ENCODE data around the gene TTLL9.

TTLL9 gene

DNA sequence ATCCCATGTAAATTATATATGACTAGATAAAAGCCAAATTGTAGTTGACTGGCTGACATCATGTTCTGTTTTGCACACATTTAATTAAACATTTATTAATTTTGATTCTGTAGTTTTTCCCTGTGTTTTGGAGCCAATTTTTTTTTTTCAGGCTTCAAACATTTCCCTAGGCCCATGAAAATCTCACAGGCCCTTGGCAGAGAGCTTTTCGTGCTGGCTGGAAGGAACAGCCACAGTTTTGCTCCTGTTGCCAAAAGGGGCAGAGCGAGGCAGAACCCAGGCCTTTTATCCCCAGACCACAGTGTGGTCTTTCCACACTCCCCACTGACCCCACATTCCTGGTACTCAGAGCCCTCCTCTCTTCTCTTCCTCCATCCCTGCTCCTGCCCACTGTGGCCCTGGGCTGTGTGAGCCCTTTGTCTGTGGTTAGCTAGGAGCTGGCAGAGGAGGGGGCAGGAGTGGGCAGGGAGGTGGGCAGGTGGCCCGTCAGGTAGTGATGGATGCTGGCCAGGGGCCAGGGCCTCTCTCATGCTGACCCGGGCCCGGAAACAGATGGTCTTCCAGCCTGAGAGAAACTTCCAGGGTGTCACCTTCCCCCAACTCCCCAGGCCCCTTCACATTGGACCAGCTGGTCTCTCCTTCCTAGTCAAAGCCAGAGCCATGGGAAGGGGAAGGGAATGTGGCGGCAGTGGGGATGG, 120.4 kb downstream of the TTLL9 start:
- Histone ChIP-seq H3K36me3 (peaks cover 8% of the 10 kb centered on the region), H3K4me3 (ENCODE audit: low read depth, low read length) (no peak overlapping the region), H3K27ac (peak overlapping the region; percentile 51), H3K27me3 (ENCODE audit: insufficient read depth, low read depth, severe bottlenecking) (no peaks in the 10 kb centered on the region), H3K9me3 (ENCODE audit: severe bottlenecking) (no peaks in the 10 kb centered on the region)
- TF ChIP-seq, protein P1, sequence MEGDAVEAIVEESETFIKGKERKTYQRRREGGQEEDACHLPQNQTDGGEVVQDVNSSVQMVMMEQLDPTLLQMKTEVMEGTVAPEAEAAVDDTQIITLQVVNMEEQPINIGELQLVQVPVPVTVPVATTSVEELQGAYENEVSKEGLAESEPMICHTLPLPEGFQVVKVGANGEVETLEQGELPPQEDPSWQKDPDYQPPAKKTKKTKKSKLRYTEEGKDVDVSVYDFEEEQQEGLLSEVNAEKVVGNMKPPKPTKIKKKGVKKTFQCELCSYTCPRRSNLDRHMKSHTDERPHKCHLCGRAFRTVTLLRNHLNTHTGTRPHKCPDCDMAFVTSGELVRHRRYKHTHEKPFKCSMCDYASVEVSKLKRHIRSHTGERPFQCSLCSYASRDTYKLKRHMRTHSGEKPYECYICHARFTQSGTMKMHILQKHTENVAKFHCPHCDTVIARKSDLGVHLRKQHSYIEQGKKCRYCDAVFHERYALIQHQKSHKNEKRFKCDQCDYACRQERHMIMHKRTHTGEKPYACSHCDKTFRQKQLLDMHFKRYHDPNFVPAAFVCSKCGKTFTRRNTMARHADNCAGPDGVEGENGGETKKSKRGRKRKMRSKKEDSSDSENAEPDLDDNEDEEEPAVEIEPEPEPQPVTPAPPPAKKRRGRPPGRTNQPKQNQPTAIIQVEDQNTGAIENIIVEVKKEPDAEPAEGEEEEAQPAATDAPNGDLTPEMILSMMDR (IDR thresholded peaks at IDR 0.05; ENCODE audit: low read depth, low read length) = no peak
- DNase-seq = peak; percentile 71

DNA sequence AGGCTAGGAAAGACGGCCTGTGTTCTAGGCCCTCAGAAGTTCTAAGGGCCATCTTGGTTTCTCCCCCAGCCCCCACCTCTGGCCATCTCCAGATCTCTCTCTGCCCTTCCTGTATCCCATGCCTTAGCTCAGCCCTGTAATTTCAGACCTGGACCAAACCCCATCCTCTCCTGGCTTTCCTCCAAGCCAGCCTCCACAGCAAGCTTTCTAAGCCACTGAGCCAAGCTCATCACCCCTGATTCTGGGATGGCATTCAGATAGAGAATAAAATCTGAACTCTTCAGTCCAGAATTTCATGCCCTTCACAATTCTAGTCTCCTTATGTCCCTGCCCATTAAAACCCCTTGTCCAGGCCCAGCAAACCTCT, 120.9 kb downstream of the TTLL9 start:
- Histone ChIP-seq H3K36me3 (peaks cover 8% of the 10 kb centered on the region), H3K27me3 (ENCODE audit: insufficient read depth, low read depth, severe bottlenecking) (no peaks in the 10 kb centered on the region), H3K27ac (peak overlapping the region; percentile 51), H3K9me3 (ENCODE audit: severe bottlenecking) (no peaks in the 10 kb centered on the region), H3K4me3 (ENCODE audit: low read depth, low read length) (no peak overlapping the region)
- no peak for DNase-seq
- TF ChIP-seq, protein P1 (IDR thresholded peaks at IDR 0.05; ENCODE audit: low read depth, low read length) = no peak

DNA sequence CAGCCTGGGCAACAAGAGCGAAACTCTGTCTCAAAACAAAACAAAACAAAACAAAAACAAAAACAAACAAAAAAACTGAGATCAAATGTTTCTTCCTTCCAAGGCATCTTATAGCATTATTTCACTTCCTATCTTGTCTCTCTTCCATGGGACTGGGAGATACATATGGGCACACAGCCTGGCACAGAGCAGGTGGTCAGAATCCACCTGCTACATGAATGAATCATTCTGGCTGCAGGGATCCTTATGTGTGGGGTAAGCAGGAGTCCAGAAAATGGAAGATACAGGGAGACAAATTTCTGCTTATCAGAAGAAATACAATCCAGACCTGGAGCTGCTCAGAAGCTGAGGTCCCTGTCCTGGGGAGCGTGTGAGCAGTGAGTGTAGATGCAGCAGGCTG, 121.7 kb downstream of the TTLL9 start:
- Histone ChIP-seq H3K4me3 (ENCODE audit: low read depth, low read length) (no peak overlapping the region), H3K27me3 (ENCODE audit: insufficient read depth, low read depth, severe bottlenecking) (no peaks in the 10 kb centered on the region), H3K9me3 (ENCODE audit: severe bottlenecking) (no peaks in the 10 kb centered on the region), H3K27ac (no peak overlapping the region), H3K36me3 (peaks cover 15% of the 10 kb centered on the region)
- no peak for DNase-seq
- TF ChIP-seq, protein P1 (IDR thresholded peaks at IDR 0.05; ENCODE audit: low read depth, low read length) = no peak

Measured in WERI-Rb-1 (cell line).